GM12891 (cell line): ENCODE data around the gene HOPX.

Experiments
- PAX5 ChIP-seq: IDR thresholded peaks from 2 replicates; pipeline ENCODE4 v1.6.1; 2011; ENCODE audit warnings: low read length, moderate library complexity, mild to moderate bottlenecking; ENCODE audit not compliant: insufficient read depth, severe bottlenecking
- POLR2A ChIP-seq: IDR thresholded peaks from 2 replicates; pipeline ENCODE4 v1.6.1; 2011; ENCODE audit warnings: low read depth, low read length, control low read depth
- POLR2AphosphoS5 ChIP-seq: IDR thresholded peaks from 2 replicates; pipeline ENCODE4 v1.6.1; 2011; ENCODE audit warnings: low read depth, low read length, control low read depth
- SPI1 ChIP-seq: IDR thresholded peaks from 2 replicates; pipeline ENCODE4 v1.6.1; 2011; ENCODE audit warnings: low read depth, low read length, control low read depth
- TAF1 ChIP-seq: IDR thresholded peaks from 2 replicates; pipeline ENCODE4 v1.6.1; 2011; ENCODE audit warnings: low read depth, low read length, control low read depth

DNA sequence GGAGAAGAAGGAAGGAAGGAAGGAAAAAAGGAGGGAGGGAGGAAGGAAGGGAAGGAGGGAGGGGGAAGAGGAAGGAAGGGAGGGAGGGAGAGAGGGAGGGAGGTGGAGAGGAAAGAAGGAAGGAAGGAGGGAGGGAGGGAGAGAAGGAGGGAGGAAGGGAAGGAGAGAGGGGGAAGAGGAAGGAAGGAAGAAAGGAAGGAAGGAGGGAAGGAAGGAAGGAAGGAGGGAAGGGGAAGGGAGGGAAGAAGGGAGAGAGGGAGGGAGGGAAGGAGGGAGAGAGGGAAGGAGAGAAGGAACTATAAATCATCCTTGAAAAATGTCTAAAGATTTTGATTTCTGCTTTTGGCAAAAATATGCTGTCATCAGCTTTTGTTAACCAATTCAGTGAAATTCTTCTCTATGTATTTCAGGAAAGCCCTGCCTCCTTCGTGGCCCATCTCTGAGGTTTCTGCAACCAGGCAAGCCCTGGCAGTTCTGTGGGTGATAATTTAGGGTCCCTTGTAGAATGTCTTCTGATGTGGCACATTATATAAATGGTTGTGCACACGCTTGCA, 7.1 kb upstream of the HOPX start:
- TF ChIP-seq POLR2A: no peak
- no peak for TF ChIP-seq TAF1
- TF ChIP-seq PAX5: no peak
- no peak for TF ChIP-seq POLR2AphosphoS5
- no peak for TF ChIP-seq SPI1
